NB4 (cell line): ENCODE measurements around the gene BORCS5.

Experiments
- CTCF ChIP-seq: IDR thresholded peaks from one replicate; pipeline ENCODE4 v1.5.1; 2012; ENCODE audit warnings: low read depth, low read length
- POLR2A ChIP-seq: IDR thresholded peaks from 2 replicates; pipeline ENCODE4 v1.6.1; 2011; ENCODE audit warnings: mild to moderate bottlenecking; ENCODE audit not compliant: insufficient read length; ENCODE audit errors: extremely low read depth

- TF ChIP-seq CTCF (no peak), POLR2A (no peak)
Measured at GRCh38 chr12:12469386-12469785, 112.5 kb downstream of the BORCS5 start.
